Kidney epithelial cell (primary cell): ENCODE results near the gene EGR1. TPM values are rescaled to one million over a fixed set of nuclear protein-coding genes. Genes with fewer than 3 reads are reported as not detected.

Experiments
- DNase-seq: peaks from one replicate; pipeline ENCODE4 v3.0.0-alpha.2; 2010; ENCODE audit warnings: low read depth
- H3K27me3 ChIP-seq: 2 replicates; pipeline ENCODE4 v1.6.0; 2011; ENCODE audit warnings: low read length; ENCODE audit not compliant: control insufficient read depth, insufficient read depth
- H3K36me3 ChIP-seq: 2 replicates; pipeline ENCODE4 v1.5.1; 2011; ENCODE audit warnings: low read length; ENCODE audit not compliant: control insufficient read depth, insufficient read depth
- H3K4me3 ChIP-seq: 2 replicates; pipeline ENCODE4 v1.5.1; 2011; ENCODE audit warnings: low read depth, mild to moderate bottlenecking, control low read depth, low read length
- total RNA-seq: library from RNA; depleted of rRNA; stranded (reverse); fragments of >200 nt; gene quantifications from 2 replicates; pipeline ENCODE4 v1.2.3, GENCODE V29; 2015
- TF ChIP-seq, protein P1 (sequence below): IDR thresholded peaks from 2 replicates; pipeline ENCODE4 v1.5.1; 2011; ENCODE audit warnings: mild to moderate bottlenecking, moderate library complexity, low read length, control low read depth, inconsistent platforms; ENCODE audit not compliant: insufficient read depth, poor library complexity, severe bottlenecking

Gene EGR1
- total RNA-seq, 1 donor from 2014 or later: 2.0 TPM

- Histone ChIP-seq H3K4me3 (no peak overlapping the region), H3K36me3 (no peaks in the 10 kb centered on the region), H3K27me3 (no peaks in the 10 kb centered on the region)
- TF ChIP-seq, protein P1, sequence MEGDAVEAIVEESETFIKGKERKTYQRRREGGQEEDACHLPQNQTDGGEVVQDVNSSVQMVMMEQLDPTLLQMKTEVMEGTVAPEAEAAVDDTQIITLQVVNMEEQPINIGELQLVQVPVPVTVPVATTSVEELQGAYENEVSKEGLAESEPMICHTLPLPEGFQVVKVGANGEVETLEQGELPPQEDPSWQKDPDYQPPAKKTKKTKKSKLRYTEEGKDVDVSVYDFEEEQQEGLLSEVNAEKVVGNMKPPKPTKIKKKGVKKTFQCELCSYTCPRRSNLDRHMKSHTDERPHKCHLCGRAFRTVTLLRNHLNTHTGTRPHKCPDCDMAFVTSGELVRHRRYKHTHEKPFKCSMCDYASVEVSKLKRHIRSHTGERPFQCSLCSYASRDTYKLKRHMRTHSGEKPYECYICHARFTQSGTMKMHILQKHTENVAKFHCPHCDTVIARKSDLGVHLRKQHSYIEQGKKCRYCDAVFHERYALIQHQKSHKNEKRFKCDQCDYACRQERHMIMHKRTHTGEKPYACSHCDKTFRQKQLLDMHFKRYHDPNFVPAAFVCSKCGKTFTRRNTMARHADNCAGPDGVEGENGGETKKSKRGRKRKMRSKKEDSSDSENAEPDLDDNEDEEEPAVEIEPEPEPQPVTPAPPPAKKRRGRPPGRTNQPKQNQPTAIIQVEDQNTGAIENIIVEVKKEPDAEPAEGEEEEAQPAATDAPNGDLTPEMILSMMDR: no peak
- DNase-seq: no peak
Observed at GRCh38 chr5:138482638-138483037, 17.4 kb downstream of the EGR1 start.

- TF ChIP-seq, protein P1: no peak
- H3K27me3 ChIP-seq: peaks cover 10% of the 10 kb centered on the region
- no peak overlapping the region for H3K4me3 ChIP-seq
- no peak for DNase-seq
- H3K36me3 ChIP-seq: no peaks in the 10 kb centered on the region
Observed at GRCh38 chr5:138488481-138488945, 23.2 kb downstream of the EGR1 start.

DNA sequence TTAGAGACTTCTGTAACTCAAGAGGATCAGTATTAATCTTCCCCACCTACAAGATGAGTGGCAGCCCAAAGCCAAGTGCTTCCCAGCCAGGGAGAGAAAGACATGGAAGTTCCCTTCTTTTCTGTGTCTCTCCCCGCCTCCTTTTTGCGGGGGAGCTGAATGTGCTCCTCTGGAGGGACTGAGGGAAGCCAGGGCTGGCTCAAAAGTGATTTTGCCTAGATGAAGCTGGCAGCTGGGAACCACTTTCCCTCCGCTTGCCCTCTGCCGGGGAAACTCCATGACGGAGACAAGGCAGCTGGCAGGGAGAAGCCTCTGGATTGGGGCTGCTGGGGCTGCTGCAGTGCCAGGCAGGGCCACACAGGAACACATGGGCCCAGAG lies 24.4 kb downstream of the EGR1 start:
- H3K27me3 ChIP-seq: peaks cover 10% of the 10 kb centered on the region
- no peak for DNase-seq
- TF ChIP-seq, protein P1: no peak
- H3K4me3 ChIP-seq: no peak overlapping the region
- no peaks in the 10 kb centered on the region for H3K36me3 ChIP-seq

DNA sequence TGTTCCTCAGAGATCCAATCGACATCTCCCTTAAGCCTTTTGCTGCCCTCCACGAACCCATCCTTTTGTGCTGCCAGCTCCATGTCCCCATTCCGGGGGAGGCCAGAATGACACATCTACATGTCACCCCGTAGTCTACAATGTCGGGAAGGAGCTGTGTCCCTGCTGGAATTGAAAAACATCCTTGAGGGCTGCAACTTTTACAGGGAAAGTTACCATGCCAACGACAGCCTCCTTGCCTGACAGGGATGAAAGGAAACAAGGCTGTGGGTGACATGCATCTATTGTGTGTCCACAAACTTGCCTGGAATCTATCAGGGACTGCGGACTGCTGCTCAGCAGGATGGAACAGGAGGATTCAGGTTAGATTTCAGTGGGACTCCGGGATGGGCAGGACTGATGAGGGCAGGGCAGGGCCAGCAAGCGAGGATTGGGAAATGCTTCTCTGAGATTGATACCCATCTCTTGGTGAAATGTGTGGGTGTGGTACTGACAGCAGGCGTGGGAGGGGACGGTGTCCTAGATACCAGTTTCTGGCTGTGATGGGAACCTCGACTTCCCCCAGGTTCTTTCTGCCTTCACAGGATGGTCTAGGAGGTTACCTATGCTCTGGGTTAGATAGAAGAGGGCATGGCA lies 25.5 kb downstream of the EGR1 start:
- DNase-seq: no peak
- H3K27me3 ChIP-seq: peaks cover 10% of the 10 kb centered on the region
- no peaks in the 10 kb centered on the region for H3K36me3 ChIP-seq
- no peak overlapping the region for H3K4me3 ChIP-seq
- TF ChIP-seq, protein P1: no peak

DNA sequence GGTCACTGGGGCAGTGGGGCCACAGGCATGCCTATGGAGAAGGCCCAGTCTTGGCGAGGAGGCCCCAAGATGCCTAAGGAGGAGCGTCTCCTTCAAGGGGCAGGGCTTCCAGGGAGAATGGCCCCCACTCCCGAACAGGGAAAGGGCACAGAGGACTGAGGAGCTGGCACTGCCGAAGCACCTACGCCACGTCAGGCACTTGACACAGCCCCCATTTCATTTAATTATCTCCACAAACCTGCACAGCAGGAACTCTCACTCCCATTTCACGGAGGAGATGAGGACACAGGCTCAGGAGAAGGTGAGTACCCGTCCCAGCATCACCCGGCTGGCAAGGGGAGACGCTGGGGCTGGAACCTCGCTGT lies 26.0 kb downstream of the EGR1 start:
- Histone ChIP-seq H3K36me3 (no peaks in the 10 kb centered on the region), H3K27me3 (peaks cover 10% of the 10 kb centered on the region), H3K4me3 (no peak overlapping the region)
- TF ChIP-seq, protein P1: no peak
- DNase-seq: no peak
